K562 (cell line): Measurements from ENCODE around the gene C16orf92. TPM values are rescaled to one million over a fixed set of nuclear protein-coding genes. Genes with fewer than 3 reads are reported as not detected.

Experiments used
- CHD7 ChIP-seq: fragments of 200-600 bp; sonication (generic); IDR thresholded peaks from one replicate; pipeline ENCODE4 v1.6.1; 2012; ENCODE audit warnings: mild to moderate bottlenecking, low read depth, low read length, inconsistent platforms
- SUPT5H ChIP-seq: fragments of 450-650 bp; IDR thresholded peaks from 2 replicates; pipeline ENCODE4 v1.6.1; 2016
- ZNF217 ChIP-seq: sonication (generic); formaldehyde crosslinking; IDR thresholded peaks from 2 replicates; pipeline ENCODE4 v1.8.0; 2022; ENCODE audit warnings: mild to moderate bottlenecking, missing genetic modification reagents
- ZNF589 ChIP-seq: fragments of 200-800 bp; sonication (Bioruptor generic); IDR thresholded peaks from 2 replicates; pipeline ENCODE4 v1.6.1; 2016; ENCODE audit warnings: low read depth, missing genetic modification characterization, missing compliant biosample characterization
- polyA plus RNA-seq, 8 experiments: library from polyadenylated mRNA; depleted of rRNA in 4 of 8; stranded (reverse) in 5 of 8; unstranded in 3 of 8; fragments of >200 nt; fragmentation: Nextera tagmentation in 2 of 8; fragmentation: Illumina TruSeq in 1 of 8; extraction: Ambion mirVana in 2 of 8; extraction: Trizol in 1 of 8; gene quantifications; 2 replicates each; pipeline versions ENCODE4 v1.2.1 to v1.2.3, GENCODE V29; 2011 to 2014; ENCODE audit warnings: inconsistent platforms in 1 of 8, missing spikeins in 1 of 8
- total RNA-seq, 7 experiments: library from RNA; depleted of rRNA in 6 of 7; stranded (reverse); fragments of >200 nt in 6 of 7; fragmentation: Illumina TruSeq in 2 of 7; extraction: Trizol in 2 of 7; gene quantifications; 2 replicates each; pipeline versions ENCODE4 v1.2.1 to v1.2.3, GENCODE V29; 2011 to 2021; ENCODE audit warnings: low replicate concordance in 1 of 7

Gene C16orf92
- total and polyA plus RNA-seq, 9 of the 15 experiments (the other 6 are each of a cell fraction or from before 2014, with no cell fraction given): not detected

GRCh38 chr16:30030011-30030685 is 7.2 kb downstream of the C16orf92 start (continued):
- TF ChIP-seq ZNF589 (CRISPR knock-in tag): no peak
- no peak for TF ChIP-seq SUPT5H
- TF ChIP-seq CHD7: no peak
- no peak for TF ChIP-seq ZNF217 (CRISPR knock-in tag)
